ENCODE results near the gene KCNK3.
"Not testable (repeated sequence)": the region's sequence is repeated elsewhere in the genome, so short reads cannot be mapped to it uniquely, and the experiment has no call there.

The KCNK3 gene

DNA sequence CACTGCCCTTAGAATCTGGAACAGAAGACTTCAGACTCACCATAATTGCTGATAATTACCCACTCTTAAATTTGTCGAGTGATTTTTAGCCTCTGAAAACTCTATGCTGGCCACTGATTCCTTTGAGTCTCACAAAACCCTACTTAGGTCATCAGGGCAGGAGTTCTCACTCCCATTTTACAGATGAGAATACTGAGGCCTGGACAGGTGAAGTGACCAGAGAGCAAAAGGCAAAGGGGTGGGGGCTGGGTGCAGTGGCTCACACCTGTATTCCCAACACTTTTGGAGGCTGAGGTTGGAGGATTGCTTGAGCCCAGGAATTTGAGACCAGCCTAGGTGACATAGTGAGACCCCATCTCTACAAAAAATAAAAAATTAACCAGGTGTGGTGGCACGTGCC is 36.8 kb downstream of the KCNK3 start:
- DNase-seq (ENCODE audit: low spot score) (no peak), FAIRE-seq (no peak)

- FAIRE-seq: peak; percentile 20
- DNase-seq (ENCODE audit: low spot score): no peak
Observed at GRCh38 chr2:26730549-26731344, 38.2 kb downstream of the KCNK3 start.

- DNase-seq (ENCODE audit: low spot score) (no peak), FAIRE-seq (no peak)
Observed at GRCh38 chr2:26731714-26732113, 39.2 kb downstream of the KCNK3 start.

- FAIRE-seq: no peak
- no peak for DNase-seq (ENCODE audit: low spot score)
Observed at GRCh38 chr2:26732446-26732845, 39.9 kb downstream of the KCNK3 start.

- FAIRE-seq: no peak
- DNase-seq (ENCODE audit: low spot score): no peak
Observed at GRCh38 chr2:26733413-26733812, 40.9 kb downstream of the KCNK3 start.

- DNase-seq (ENCODE audit: low spot score): peak; percentile 44
- FAIRE-seq: no peak
Observed at GRCh38 chr2:26735097-26735496, 42.6 kb downstream of the KCNK3 start.

DNA sequence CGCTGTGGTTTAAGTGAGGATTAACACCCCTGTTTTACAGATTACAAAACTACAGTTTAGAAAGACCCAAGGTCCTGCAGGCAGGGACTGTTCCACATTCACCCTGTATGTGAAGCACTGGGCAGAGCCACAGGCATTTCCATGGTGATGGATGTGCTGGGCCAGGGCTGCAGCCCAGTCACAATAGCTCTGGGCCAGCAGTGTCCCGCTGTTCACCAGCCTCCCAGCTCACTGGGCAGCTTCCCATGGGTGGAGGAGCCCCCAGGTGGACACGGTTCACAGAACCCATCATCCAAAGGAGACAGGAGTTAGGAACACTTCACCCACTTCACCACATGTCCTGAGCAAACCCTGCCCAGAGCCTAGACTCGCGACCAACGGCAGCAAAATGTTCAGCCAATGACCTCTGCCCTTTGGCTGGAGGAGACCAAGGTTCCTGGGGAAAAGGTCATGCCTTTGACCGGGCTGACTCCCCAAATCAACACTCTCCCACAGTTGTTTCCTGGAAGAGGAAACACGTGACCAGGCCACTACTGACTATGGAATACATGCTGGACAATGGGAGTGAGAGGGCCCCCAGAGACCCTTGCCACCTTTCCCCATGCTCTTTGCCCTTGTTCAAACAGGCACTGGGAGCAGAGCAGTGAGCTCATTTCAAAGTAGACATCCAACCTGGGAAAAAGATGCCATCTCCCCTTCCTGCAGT is 43.5 kb downstream of the KCNK3 start:
- DNase-seq (ENCODE audit: low spot score) (no peak), FAIRE-seq (no peak)

DNA sequence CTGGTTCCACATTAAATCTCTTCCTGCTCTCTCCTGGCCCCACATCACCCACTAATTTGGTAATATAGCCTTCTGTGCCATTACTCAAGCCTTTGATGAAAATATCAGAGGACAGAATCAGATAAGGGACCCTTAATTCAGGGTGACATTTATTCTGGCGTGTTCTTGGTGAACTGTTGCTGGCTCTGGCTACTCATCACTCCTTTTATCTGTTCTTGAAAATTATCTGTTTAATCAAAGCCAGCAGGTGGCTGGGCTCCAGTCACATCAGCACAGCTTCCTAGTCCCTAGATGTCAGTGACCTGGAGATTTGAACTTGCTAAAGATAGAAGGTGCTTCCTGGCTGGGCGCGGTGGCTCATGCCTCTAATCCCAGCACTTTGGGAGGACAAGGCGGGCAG is 44.7 kb downstream of the KCNK3 start:
- FAIRE-seq (no peak), DNase-seq (ENCODE audit: low spot score) (no peak)

DNA sequence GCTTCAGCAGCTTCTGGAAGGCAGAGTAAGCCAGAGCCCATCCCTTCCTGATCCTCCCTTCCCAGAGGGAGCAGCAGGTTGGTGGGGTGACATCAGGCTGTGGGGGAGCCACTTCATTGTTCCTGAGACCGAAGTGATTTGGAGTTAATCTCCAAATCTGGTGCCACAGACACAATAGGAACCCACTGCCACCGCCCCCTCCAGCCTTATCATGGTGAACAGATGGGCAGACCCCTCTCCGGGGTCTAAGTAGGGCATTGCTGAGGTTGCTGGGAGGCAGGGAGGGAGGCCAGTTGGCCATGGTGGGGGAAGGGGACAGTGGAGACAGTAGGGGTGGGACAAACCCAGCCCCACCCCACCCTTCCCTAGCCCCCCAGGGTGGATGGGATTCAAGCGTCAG is 46.0 kb downstream of the KCNK3 start:
- FAIRE-seq: no peak
- no peak for DNase-seq (ENCODE audit: low spot score)

- no peak for DNase-seq (ENCODE audit: low spot score)
- FAIRE-seq: no peak
Observed at GRCh38 chr2:26739514-26739913, 47.0 kb downstream of the KCNK3 start.

- DNase-seq (ENCODE audit: low spot score): no peak
- no peak for FAIRE-seq
Observed at GRCh38 chr2:26740346-26740745, 47.8 kb downstream of the KCNK3 start.

- FAIRE-seq (peak; percentile 92), DNase-seq (ENCODE audit: low spot score) (no peak)
Observed at GRCh38 chr2:26740890-26741302, 48.4 kb downstream of the KCNK3 start.

DNA sequence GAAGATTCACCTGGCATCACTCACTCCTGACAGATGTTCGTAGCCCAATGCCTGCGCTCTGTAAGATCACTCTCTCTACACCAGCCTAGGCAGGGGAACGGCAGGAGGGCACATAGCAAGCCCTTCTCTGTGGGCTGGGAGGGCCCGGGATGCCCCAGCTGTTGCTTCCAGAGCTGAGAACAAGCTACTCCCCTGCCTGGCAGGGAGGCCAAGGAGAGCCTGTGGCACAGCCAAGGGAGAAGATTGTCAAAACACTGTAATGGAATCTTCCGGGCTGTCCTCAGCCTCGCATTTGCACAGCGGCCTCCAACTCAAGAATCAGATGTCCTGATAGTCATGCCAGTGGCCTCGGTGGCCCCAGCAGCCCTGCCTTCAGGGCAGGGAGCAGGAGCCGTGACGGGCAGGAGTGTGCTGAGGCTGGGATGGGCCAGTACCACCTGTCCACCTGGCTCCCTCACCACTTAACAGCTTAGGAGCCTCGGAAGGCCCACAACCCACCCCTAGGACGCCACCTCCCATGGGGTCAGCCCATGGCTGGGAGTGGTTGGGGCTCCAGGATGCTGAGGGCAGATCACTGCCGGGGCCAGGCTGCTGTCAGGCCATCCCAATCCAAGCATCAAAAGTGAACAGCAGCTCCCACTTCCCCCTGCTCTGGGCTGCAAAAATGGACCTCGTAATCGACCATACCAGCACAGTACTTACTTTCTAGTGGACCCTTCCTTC is 49.7 kb downstream of the KCNK3 start:
- no peak for FAIRE-seq

GRCh38 chr2:26743852-26744251 is 51.3 kb downstream of the KCNK3 start:
- DNase-seq (ENCODE audit: low spot score) (no peak), FAIRE-seq (no peak)

More for the DNA sequence above, 49.7 kb downstream of the KCNK3 start:
- no peak for DNase-seq (ENCODE audit: low spot score)

GRCh38 chr2:26744953-26745352 is 52.4 kb downstream of the KCNK3 start:
- DNase-seq (ENCODE audit: low spot score) (no peak), FAIRE-seq (no peak)

- peak; percentile 81 for DNase-seq (ENCODE audit: low spot score)
- FAIRE-seq: no peak
Observed at GRCh38 chr2:26745609-26746327, 53.2 kb downstream of the KCNK3 start.

DNA sequence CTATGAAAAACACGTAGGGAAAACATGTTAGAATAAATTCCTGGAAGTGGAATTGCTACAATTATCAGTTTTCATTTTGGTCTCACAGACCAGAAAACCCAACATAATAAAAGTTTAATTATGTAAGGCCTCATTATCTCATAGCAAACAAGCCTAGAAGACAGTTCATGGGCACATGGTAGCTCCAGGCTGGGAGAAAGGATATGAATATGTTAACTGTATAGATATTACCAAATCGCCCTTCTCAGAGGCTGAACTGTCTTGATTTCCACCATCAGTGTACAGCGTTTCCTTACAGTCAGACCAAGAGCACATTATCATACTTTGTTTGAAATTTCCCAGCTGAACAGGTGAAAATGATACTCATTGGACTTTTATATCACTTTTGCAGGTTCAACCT is 54.4 kb downstream of the KCNK3 start:
- DNase-seq (ENCODE audit: low spot score) (no peak), FAIRE-seq (no peak)

DNA sequence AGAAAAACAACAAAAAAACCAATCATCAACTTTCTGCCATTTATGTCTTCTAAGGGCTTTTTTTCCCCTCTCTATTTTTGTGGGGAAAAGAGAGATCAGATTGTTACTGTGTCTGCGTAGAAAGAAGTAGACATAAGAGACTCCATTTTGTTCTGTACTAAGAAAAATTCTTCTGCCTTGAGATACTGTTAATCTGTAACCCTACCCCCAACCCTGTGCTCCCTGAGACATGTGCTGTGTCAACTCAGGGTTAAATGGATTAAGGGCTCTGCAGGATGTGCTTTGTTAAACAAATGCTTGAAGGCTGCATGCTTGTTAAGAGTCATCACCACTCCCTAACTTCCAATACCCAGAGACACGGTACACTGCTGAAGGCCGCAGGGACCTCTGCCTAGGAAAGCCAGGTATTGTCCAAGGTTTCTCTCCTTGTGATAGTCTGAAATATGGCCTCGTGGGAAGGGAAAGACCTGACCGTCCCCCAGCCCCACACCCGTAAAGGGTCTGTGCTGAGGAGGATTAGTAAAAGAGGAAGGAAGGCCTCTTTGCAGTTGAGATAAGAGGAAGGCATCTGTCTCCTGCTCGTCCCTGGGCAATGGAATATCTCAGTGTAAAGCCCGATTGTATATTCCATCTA is 57.4 kb downstream of the KCNK3 start:
- DNase-seq (ENCODE audit: low spot score); FAIRE-seq: not testable (repeated sequence)

DNA sequence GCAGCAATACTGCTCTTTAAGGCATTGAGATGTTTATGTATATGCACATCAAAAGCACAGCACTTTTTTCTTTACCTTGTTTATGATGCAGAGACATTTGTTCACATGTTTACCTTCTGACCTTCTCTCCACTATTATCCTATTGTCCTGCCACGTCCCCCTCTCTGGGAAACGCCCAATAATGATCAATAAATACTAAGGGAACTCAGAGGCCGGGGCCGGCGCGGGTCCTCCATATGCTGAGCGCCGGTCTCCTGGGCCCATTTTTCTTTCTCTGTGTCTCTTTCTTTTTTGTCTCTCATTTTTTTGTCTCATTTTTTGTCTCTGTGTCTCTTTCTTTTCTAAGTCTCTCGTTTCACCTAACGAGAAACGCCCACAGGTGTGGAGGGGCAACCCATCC is 57.9 kb downstream of the KCNK3 start:
- not testable (repeated sequence) for FAIRE-seq; DNase-seq (ENCODE audit: low spot score)

DNA sequence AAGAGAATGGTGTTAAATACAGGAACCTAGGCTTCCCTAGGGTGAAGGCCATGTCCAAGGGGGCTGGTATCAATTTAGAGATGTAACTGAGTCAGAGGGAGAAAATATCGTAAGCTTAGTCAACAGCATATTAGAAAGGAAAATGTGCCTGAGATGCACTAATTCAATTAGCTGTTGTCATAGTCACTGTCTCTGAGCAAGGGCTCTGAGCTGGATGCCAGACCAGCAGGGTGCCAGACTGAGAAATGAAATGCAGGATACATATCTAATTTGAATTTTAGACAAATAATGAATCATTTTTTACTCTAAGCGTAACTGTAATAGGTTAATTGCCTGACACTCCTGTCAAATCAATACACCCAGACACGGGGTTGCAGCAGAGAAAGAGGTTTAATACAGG is 60.1 kb downstream of the KCNK3 start:
- FAIRE-seq: no peak
- no peak for DNase-seq (ENCODE audit: low spot score)

DNA sequence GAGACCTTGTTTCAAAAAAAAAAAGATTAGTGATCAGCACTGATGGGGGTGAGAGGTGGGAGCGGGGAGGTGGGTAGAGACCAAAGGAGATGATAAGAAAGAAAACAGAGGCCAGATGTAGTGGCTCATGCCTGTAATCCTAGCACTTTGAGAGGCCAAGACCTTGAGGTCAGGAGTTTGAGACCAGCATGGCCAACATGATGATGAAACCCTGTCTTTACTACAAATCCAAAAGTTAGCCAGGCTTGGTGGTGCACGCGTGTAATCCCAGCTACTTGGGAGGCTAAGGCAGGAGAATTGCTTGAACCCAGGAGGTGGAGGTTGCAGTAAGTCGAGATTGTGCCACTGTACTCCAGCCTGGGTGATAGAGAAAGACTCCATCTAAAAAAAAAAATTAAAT is 62.0 kb downstream of the KCNK3 start:
- FAIRE-seq: no peak
- DNase-seq (ENCODE audit: low spot score): no peak
